Activated CD8-positive, alpha-beta memory T cell treated with anti-CD3 and anti-CD28 coated beads for 4 hours (primary cell): Measurements from ENCODE around the gene TMSB15C.
"Not testable (repeated sequence)": the region's sequence is repeated elsewhere in the genome, so short reads cannot be mapped to it uniquely, and the experiment has no call there.

Source experiments
- DNase-seq, 2 donors: peaks; one replicate each; pipeline ENCODE4 v3.0.0-alpha.2; 2020; ENCODE audit warnings: low read depth in 2 of 2

TMSB15C gene

DNA sequence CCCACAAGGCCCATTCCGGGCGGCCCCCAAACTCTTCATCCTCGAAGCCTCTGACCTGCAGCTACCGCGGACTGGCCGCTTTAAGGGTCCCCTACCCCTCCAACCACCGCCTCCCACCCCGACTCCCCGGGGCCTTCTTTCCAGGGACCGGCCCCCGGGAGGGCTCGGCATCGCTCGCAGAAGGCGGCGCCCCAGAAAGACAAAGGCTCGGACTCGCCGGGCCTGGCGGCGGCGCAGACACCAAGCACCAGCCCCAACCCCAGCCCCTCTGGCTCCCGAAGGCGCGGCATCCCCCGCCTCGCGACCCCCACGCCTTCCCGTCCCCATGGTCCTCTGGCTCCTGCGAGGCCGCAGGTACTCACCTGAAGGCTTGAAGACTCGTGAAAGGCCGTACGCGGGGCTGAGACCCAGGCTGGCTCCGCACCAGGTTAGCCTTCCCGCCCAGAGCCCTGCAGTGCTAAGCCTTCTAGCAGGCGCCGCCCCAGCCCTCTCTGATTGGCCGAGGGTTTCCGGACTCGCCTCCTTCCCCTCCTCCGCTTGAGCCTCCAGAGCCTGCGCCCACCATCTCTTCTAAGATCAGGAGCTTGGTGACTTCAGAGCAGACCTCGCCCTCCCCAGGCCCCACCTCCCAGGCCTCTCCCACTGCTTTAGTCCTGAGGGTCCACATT is at the start of gene TMSB15C:
TMSB15C (minus strand) TSS at position 459 of the 668 bp plus-strand sequence.
- not testable (repeated sequence) for DNase-seq

DNA sequence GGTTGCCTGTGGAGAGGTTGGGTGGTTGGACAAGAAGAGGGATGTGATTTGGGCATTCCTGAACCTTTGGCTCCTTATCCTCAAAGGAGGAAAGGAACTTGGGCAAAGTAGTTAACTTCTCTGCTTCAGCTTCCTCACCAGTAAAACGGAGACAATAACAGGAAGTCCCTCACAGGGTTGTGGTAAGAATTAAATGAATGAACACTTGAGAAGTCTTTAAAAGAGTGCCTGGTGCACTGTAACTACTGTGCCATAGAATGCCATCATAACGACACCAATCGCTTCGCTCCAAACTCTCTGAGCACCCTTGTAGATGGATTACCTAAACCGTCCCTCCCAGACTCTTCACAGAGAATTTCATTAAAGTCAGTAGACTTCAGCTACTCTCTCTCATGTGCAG is 46.8 kb upstream of the TMSB15C start:
- no peak for DNase-seq

DNA sequence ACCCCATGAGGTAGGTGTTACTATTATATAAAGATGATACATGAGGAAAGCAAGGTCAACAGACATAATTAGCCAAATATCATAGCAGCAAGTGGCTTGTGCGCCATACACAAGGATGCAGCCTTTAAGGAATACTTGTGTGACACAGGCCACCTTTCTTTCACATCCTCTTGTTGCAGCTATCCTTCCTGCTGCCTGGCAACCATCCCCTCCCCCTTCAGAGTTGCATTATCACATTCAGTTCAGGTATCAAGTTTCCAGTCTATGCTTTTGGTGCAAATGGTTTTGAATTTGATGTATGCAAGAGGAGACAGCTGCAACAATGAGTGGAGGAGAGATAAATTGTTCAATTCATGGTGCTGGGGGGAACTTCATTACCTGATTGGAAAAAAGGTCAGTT is 42.7 kb upstream of the TMSB15C start:
- no peak for DNase-seq

DNA sequence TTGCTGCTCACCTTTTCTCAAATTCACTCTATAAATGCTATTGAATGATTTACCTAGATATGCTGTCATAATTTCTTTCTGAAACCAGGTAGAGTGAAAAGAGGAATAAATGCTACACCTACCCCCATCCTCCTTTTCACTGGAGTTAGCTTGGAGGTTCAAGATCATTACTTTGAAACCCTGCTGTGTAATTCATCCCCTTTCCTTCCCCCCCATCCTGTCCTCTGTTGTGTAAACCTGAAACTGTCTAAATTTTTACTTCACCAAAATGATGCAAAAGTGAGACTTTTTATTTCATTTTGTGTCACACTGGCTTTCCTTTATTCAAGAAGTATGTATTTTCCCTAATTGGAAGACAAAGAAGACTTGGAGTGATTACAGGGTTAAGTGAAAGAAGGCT is 41.7 kb upstream of the TMSB15C start:
- no peak for DNase-seq

DNA sequence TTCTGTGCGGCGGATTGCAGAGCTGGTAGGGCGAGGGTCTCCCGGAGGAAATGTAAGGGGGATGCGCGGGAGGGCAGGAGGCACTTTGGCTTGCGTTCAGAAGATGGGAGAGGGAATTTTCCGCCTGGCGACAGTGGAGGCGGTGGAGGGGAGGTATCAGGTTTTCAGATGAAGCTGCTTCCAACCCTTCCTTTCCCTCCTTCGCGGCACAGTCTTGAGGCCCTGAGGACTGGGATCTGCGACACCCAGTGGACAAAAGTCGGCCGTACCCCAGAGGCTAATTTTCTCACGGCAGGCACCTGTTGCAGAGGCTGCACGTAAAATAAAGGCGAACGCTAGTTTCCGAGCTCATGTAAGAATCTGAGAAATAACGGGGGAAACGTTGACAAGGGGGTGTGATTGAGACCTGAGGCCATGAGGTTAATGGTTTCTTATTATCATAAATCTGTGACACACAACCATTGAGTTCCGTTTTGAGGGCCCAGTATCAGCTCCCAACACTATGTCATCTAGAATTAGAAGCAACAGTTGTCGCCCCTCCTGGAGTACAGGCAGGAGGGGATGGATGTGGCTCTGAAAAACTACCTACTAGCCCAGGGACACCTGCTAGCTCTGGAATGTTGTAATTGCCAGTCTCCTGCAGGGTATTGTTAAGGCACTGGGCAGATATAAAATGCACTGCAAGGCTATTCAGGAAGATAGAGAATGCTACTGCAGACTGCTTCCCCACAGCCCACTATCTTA is 37.4 kb upstream of the TMSB15C start:
- DNase-seq = no peak

DNA sequence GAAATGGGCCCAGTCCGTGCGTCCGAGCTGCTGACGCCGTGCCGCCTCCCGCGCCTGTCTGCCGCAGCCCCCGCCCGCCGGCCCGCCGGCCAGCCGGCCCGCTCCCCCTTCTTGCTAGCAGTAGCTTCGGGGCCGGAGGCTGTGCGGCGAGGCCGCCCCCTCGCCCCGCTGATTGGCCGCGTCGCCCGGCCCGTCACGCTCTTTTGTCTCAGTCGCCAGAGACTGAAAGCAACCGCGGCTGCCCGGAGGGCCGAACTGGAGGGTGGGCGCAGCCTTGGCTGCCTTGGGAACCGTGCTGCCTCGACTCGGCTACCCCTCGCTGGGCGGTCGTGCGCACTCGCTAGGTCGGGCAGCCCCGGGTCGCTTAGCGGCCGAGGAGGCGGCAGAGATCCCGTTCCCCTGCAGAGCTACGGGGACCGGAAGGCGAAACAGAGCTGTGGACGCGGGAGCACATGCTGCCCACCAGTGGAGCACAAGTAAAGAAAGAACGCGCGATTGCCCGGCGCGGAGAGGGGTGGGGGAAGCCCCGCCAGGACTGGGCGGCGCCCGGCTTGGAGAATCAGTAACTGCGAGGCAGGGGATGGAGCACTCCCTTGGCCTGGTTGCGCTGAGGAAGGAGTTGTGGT is 36.4 kb upstream of the TMSB15C start, which contains the start of gene ZCCHC18:
ZCCHC18 (plus strand) TSS at position 198 of the 626 bp plus-strand sequence. CDS start 1,589 bp downstream, outside the sequence.
- no peak for DNase-seq

DNA sequence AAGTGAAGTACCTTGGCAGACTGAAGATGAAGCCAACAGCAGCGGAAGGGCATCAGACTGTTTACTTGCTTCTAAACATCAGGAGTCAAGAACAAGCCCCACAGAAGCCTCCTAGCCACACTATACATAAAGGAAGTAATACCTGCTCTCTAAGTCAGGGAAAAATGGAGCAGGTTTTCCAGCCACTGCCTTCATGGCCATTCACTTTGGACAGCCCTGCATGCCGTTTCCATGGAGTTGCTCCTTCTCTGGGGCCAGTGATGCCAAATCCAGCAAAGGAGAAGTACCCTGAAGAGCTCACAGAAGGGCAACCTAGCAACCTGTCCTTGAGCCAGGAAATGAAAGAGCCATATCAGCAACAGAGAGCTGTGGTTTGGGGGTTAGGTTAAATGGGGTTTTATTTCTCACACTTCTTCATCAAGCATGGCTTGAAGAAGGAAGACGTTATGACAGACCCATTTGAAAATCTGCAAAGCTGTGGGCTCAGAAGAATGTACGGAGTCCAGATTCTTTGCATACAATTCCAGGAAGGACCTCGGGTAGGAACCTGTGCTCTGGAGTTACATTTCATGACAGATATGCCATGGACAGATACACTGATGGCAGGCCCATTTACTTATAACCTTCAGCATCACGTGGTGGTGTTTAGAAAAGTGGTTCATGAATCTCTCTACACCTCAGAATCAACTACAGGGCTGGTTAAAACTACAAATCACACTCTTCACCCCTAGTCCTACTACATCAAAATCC is 34.6 kb upstream of the TMSB15C start:
- not testable (repeated sequence) for DNase-seq

- no peak for DNase-seq
Measured at GRCh38 chrX:104108955-104109354, 32.9 kb upstream of the TMSB15C start.

GRCh38 chrX:104105330-104106262 is 29.6 kb upstream of the TMSB15C start:
- DNase-seq = no peak

GRCh38 chrX:104104676-104105075 is 28.6 kb upstream of the TMSB15C start:
- DNase-seq = no peak

DNA sequence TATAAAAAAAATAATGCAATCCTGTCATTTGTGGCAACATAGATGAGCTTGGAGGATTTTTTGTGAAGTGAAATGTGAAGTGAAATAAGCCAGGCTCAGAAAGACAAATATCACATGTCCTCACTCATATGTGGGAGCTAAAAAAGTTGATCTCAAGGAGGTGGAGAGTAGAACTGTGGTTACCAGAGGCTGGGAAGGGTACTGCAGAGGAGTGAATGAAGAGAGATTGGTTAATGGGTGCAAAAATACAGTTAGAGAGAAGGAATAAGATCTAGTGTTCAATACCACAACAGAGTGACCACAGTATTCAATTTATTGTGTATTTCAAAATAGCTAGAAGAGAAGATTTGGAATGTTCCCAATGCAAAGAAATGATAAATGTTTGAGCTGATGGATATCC is 22.9 kb upstream of the TMSB15C start:
- DNase-seq = no peak

GRCh38 chrX:104098151-104098808 is 22.2 kb upstream of the TMSB15C start:
- DNase-seq = no peak

GRCh38 chrX:104085919-104086318 is 9.9 kb upstream of the TMSB15C start:
- DNase-seq = no peak

DNA sequence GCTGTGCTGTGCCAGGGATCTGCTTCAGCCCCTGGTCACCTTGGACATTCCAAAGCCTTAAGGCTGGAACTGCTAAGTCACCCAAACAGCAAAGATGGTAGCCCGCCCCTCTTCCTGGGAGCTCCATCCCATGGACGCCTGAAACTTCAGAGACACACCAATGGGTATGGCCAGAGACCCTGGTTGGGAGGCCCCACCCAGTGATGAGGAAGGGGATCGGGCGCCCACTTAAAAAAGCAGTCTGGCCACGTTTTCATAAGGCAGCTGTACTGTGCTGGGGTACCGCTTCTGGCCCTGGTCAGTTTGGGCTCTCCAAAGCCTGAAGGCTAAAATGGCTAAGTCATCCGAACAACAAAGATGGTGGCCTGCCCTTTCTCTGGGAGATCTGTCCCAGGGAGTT is 9.4 kb upstream of the TMSB15C start:
- DNase-seq = no peak

- no peak for DNase-seq
Measured at GRCh38 chrX:104084534-104085277, 8.7 kb upstream of the TMSB15C start.

- no peak for DNase-seq
Measured at GRCh38 chrX:104084063-104084462, 8.0 kb upstream of the TMSB15C start.

GRCh38 chrX:104077854-104078253 is 1.8 kb upstream of the TMSB15C start:
- not testable (repeated sequence) for DNase-seq

DNA sequence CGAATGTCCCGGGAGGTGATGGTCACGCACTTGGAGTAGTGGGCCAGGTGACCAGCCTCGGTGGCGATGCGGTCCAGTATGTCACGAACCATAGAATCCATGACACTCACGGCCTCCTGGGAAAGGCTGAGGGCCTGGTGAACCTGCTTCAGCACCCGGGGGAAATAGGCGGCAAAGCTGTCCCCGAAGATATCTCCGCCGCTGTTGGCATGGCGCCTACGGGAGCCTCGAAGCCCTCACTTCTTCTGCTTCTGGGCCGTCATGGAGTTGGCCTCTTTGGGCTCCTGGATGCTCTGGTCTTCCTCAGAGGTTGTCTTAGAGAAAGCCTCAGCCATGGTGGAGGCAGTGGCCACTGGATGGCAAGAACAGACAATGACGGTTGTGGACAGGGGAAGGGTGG is 13.4 kb downstream of the TMSB15C start:
- DNase-seq = not testable (repeated sequence)

DNA sequence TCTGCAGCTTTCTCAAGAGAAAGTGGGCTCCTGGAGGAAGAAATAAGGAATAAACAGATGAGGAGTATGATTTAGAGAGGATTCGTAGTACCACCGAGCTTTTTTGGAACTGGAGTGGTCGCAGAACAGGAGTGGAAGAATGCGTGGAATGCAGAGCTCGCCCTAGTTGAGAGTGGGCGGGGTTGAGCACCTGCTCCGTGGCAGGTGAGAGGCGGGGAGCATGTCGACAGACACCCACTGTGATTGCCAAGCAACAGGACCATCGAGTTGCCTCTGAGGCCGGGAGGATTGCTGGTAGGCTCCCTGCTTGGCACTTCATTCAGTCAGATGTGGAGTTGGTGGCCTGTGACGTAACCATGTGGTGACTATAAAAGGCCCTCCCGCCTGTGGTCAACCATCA is 21.1 kb downstream of the TMSB15C start:
- DNase-seq = not testable (repeated sequence)

DNA sequence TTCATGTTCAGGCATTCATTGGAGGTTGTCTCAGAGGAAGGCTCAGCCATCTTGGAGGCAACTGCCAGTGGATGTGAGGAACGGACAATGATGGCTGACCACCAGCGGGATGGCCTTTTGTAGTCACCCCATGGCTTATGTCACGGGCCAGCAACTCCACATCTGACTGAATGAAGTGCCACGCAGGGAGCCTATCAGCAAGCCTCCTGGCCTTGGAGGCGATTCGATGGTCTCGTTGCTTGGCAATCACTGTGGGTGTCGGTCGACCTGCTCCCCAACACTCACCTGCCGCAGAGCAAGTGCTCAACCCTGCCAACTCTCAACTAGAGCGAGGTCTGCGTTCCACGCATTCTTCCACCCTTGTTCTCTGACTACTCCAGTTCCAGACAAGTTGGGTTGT is 28.9 kb downstream of the TMSB15C start:
- DNase-seq = no peak
